GM04504 (cell line): ENCODE measurements around the gene TSPAN19.

Experiments used
- DNase-seq: peaks from one replicate; pipeline ENCODE4 v3.0.0-alpha.2; 2012; ENCODE audit warnings: low read depth

TSPAN19 gene

DNA sequence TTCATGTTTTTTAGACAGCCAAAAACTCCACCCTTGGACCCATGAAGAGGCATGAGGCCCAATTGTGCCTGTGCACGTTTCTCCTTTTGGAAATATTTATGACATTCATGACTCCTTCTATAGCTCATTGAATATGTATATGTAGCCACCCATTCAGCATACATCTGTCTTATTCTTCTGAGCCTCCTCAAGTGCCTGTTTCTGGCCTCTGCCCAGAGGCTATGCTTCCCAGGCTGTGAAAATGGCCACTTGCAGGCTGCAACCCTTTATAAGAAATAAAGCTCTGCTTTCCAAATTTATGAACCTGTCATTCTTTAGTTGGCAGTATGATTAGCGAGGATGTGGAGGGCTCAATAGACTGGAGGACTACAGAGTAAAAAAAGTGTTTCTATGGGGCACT lies 35.3 kb downstream of the TSPAN19 start:
- DNase-seq: no peak

DNA sequence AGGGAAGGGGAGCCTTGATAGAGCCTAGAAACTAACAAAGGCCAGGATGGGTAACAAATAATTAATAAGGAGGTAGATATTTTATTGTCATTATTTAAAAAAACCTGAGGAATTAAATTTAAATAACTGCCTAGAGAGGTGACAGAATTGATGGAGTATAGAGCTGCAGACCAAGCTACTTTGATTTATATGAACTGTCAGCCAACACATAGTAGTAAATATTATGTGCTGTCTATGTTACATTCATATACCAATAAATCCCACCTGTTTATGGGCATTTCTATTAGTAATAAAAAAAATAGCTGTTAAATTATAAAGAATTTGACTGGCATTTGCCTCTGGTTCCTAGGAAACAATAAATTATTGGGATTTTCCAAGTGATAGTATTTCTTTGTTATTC lies 37.7 kb downstream of the TSPAN19 start:
- no peak for DNase-seq

DNA sequence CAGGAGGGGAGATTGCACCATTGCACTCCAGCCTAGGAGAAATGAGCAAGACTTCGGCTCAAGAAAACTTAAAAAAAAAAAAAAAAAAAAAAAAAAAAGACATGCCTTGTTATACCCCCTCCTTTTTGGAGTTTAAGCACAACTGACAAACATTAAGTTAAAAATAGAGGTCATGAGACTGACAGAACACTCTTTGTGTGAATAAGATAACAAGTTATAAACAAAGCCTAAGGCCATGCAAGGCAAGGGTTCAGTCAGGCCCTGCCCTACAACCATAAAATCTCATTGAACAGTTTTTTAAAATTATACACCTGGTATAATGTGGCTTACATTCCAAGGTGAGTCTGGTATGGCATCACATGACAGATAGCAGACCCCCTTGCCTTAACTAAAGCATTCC lies 39.3 kb downstream of the TSPAN19 start:
- DNase-seq: no peak

DNA sequence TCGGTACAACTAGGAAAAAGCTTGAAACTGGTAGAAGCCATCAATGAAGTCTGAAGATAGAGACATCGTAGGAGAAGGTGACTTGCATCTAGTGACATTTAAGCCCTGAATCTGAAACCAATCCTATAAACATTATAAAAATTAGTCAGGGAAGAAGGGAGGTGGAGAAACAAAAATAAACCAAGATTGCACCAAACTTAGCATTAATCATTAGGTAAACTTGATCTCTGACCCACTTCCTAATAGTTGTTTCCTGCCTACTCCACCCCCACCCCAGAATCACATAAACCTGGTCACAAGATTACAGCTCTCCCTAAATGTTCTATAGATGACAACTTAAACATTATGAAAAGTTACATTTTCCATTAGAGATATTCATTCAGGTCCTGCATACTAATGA lies 40.4 kb downstream of the TSPAN19 start:
- no peak for DNase-seq

DNA sequence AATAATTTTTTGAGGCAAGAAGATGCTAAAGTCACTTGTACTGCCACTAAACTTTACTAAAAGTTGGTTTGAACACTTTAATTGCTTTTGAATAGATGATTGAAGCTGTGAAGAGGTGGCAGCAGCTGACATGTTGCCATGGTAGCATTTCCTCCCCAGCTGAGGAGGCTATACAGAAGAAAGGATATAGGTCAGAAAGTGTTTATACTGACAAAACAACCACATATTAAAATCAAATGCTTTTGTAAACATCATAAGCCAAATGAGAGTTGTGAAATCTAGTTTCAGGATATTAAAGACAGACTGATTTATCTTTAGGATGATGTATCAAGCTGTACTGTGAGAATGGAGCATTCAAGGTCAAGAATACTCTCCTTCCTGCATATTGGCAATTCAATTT lies 41.7 kb downstream of the TSPAN19 start:
- DNase-seq: no peak

DNA sequence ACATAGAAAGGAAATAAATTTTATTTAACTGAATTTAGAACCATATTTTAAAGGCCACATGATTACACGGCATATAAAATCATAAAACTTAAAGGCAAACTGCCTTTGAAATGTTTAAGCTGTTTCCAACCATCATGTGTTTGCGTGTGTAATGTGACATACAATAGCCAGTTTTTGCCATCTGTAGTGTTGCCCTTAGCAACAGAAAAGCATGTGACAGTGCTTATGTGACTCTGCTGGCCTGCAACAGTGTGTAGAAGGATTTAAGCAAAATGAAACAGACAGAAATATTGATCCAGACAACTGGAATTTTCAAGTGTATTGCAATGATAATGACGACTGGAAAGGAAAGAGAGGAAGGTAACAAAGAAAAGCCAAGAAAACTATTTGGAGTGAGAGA lies 49.5 kb downstream of the TSPAN19 start:
- DNase-seq: no peak

DNA sequence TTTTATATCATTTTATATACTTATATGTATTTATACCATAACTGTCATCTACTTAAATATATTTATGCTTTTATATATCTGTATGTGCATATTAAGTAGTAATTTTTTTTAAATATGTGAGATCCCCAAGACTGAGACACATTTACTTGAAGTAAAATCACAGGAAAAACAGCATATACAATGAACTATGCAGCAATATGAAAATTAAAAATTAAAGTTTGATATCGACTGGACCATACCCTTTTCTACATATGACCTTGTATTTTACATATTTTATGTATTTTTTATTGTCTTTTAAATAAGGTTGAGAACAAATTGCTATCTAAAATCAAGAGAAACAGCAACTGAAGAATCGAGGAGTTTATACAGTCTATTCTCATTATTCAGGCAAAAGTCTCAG lies 50.0 kb downstream of the TSPAN19 start:
- no peak for DNase-seq

DNA sequence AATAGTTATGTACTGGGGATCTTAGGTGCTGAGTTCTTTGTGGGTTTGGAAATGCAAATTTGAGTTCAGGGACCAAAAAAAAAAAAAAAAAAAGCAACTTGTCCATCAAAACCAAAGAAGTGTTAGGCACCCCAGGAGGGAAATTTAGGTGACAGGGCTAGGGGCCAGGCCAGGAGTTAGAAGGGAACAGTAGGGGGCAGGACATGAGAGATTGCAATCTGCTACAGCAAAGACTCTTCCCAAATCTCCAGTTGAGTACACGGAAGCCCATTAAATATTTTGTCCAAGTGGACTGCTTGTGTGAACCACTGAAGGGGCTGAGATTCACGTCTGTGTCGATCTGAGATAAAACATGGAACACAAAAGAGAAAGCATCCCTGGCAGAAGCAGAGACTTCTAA lies 52.8 kb downstream of the TSPAN19 start:
- no peak for DNase-seq

DNA sequence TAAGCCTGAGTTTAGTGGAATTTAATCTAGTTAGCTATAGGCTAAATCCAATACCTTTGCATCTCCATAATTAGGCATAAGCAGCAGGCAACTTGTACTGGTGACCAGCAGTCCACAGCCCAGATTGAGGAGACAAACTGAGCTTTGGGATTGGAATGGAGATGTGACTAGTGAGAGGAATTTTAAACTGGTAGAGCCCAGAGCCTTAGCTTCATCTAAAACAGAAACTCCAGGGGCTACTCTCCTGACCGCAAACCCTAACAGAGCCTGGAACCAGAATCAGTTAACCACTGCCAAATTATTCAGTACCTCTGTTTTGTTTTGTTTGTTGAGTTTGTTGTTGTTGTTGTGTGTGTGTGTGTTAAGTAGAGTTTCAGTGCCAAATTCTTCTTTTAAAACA lies 53.2 kb downstream of the TSPAN19 start:
- no peak for DNase-seq

DNA sequence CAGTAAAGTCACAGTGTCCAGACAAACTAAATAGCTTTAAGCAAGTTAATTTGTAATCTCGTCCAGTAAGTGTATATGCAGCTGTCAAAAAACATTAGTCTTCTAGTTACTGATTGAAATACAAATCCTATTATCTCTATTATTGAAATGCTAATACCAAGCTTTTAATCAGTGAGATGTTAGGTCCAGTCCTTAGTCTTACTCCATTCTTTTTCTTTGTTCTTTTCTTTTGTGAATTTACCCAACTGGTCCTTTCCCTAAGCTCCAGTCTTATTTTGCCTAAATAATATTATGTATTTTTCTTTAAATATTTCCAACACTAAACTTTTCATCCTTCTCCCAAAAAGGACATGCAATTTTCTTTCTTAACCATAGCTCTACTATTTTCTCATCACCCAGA lies 57.2 kb downstream of the TSPAN19 start:
- DNase-seq: no peak

DNA sequence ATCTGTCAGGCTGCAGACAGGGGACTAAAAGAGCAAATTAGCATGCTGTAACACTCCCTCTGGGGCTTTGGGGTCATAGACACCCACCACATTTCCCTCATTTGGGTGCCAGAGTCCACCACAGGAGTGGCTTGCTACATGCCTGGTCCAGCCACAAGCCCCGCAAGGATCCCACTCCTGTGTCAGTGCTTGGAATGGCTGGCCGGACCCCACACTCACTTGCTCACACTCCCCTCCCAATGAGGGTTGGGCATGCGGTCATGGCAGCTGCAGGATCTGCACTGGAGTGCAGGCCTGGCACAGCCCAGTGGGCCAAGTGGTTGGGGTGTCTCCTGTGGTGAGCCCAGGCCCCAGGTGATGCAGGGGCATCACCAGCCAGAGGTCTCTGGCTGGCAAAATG lies 59.9 kb downstream of the TSPAN19 start:
- DNase-seq: no peak

DNA sequence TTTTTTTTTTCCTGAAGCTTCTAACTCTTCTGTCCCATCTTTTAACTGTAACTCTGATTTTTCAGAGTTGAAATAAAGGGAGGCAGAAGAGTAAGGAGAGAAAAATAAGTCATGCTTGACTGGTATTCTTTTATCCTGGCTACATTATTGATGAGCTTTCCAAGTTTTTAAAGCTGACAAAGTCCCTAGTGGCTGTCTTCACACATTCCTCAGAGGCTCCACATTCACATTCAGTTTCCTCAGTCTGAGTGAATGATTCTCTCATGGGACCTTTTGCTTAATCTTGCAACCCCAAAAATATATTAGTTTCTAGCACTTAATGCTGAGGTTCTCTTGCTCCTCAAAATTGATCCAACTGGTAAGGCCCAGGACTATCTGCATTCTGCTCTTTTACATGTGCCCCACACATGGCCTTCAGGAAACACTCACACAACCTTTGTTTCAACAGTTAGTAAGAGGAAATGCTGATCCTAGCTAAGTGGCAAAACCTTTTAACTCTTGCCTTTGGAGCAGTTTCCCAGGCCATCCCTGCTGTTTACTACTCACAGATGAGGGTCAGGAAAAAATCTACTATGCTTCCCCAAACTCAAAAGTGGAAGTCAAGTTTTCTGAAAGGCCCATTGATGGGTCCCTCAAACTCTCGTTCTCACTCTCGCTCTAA lies 61.8 kb downstream of the TSPAN19 start:
- DNase-seq: no peak

DNA sequence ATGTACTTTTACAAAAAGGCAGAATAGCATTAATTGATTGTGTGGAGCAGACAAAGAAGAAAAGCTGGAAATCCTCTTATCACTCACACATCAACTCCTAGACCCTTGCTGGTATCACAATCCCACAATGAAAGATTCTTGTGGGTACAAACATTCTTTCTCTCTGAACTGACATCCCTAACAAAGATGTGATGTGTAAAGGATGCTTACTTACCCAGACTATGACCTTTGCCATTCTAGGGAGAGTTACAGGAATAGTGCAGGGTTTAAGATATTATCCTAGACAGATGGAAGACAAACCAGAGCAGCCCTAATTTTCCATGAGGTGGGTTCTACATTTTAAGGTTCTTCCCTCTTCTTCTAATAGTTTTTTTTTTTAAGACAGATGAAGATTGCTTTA lies 63.1 kb downstream of the TSPAN19 start:
- DNase-seq: no peak

DNA sequence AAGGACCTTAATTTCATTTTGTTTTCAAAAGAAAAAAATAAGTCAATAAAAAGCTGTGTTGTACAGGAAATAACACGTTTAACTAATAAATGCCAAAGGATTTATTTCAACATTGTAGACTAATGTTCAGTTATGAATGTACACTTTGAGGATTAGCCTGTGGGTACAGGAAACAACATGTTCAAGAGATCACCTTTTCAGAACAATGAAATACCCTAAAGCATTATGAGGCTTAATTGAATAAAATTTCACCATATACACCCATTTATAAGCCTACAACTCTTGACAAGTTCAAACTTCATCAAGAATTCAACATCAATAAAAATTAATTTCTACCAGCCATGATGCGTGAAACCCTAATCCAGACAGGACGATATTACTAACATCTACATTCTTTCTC lies 66.9 kb downstream of the TSPAN19 start:
- DNase-seq: no peak
